Prostate gland (tissue), 2 donors: ENCODE measurements around the gene PRKX. TPM values are rescaled to one million over a fixed set of nuclear protein-coding genes. Genes with fewer than 3 reads are reported as not detected.

ENCODE experiments used
- DNase-seq: peaks from one replicate; pipeline ENCODE4 v3.0.0-alpha.2; 2019; ENCODE audit warnings: low spot score
- H3K27ac ChIP-seq, 2 donors: fragments of 200-600 bp; sonication (generic); 2 replicates each; pipeline ENCODE4 v1.5.1; 2017 to 2019
- H3K27me3 ChIP-seq: fragments of 200-600 bp; sonication (generic); replicated peaks from 2 replicates; pipeline ENCODE4 v1.5.1; 2019; ENCODE audit not compliant: insufficient read depth
- H3K36me3 ChIP-seq, 2 donors: fragments of 200-600 bp; sonication (generic); 1 replicate in 1 of 2; 2 replicates in 1 of 2; pipeline versions ENCODE4 v1.5.1 to v1.8.1; 2017 to 2019
- H3K4me1 ChIP-seq: fragments of 200-600 bp; sonication (generic); replicated peaks from 2 replicates; pipeline ENCODE4 v1.5.1; 2019
- H3K4me3 ChIP-seq, 2 donors: fragments of 200-600 bp; sonication (generic); 2 replicates each; pipeline ENCODE4 v1.5.1; 2017 to 2019
- H3K9me3 ChIP-seq: fragments of 200-600 bp; sonication (generic); 2 replicates; pipeline ENCODE4 v1.5.1; 2017
- CTCF ChIP-seq, 4 experiments: fragments of 200-600 bp in 2 of 4; fragments of 450-650 bp in 2 of 4; sonication (generic) in 2 of 4; IDR thresholded peaks; 1 replicate in 3 of 4; 2 replicates in 1 of 4; pipeline ENCODE4 v1.5.1; 2016 to 2019; ENCODE audit warnings: antibody characterized with exemption in 4 of 4, mild to moderate bottlenecking in 2 of 4, moderate library complexity in 2 of 4
- POLR2A ChIP-seq: fragments of 450-650 bp; IDR thresholded peaks from one replicate; pipeline ENCODE4 v1.6.1; 2016; ENCODE audit warnings: antibody characterized with exemption, mild to moderate bottlenecking
- POLR2AphosphoS5 ChIP-seq: sonication (generic); formaldehyde crosslinking; IDR thresholded peaks from one replicate; pipeline ENCODE4 v1.6.1; 2017; ENCODE audit warnings: antibody characterized with exemption
- WGBS: methylation state at CpG from one replicate; pipeline ENCODE4 v1.1.5; 2018; 5-methylcytosine and 5-hydroxymethylcytosine counted together
- intact Hi-C: fragments of 100-400 bp; cut with DNase I; formaldehyde crosslinking; loops from one replicate; pipeline ENCODE4 v1.14.2; 2022
- total RNA-seq, 2 donors: library from RNA; depleted of rRNA; stranded (reverse); fragments of >200 nt; gene quantifications; one replicate each; pipeline ENCODE4 v1.1.0, GENCODE V29; 2016

The PRKX gene
- total RNA-seq, 2 donors from 2014 or later = 17.7 to 30.5 TPM

- Histone ChIP-seq H3K27ac (no peak overlapping the region), H3K4me1 (no peaks in the 10 kb centered on the region), H3K36me3 (no peaks in the 10 kb centered on the region), H3K9me3 (no peaks in the 10 kb centered on the region), H3K4me3 (no peak overlapping the region), H3K27me3 (no peaks in the 10 kb centered on the region)
- intact Hi-C loops = no loop called here
- WGBS = 67% methylated on average over 6 of the region's 7 CpGs
- DNase-seq = no peak
- TF ChIP-seq CTCF (IDR thresholded peaks at IDR 0.05) = no peak
- no peak for TF ChIP-seq POLR2A
- no peak for TF ChIP-seq POLR2AphosphoS5
These were observed 33.0 kb downstream of the PRKX start for GRCh38 chrX:3680459-3680858.

- Histone ChIP-seq H3K27me3 (no peaks in the 10 kb centered on the region), H3K4me3 (no peak overlapping the region), H3K27ac (no peak overlapping the region), H3K36me3 (no peaks in the 10 kb centered on the region), H3K4me1 (no peaks in the 10 kb centered on the region), H3K9me3 (no peaks in the 10 kb centered on the region)
- intact Hi-C loops = no loop called here
- TF ChIP-seq POLR2AphosphoS5 (no peak), POLR2A (no peak), CTCF (IDR thresholded peaks at IDR 0.05) (no peak)
- WGBS = 57% methylated on average over 4 of the region's 4 CpGs
- DNase-seq = no peak
These were observed 33.8 kb downstream of the PRKX start for GRCh38 chrX:3679669-3680068.

- Histone ChIP-seq H3K27ac (no peak overlapping the region), H3K27me3 (no peaks in the 10 kb centered on the region), H3K9me3 (no peaks in the 10 kb centered on the region), H3K4me3 (no peak overlapping the region), H3K4me1 (no peaks in the 10 kb centered on the region), H3K36me3 (no peaks in the 10 kb centered on the region)
- intact Hi-C loops = no loop called here
- 90% methylated on average over 6 of the region's 6 CpGs for WGBS
- no peak for TF ChIP-seq POLR2A
- TF ChIP-seq CTCF (IDR thresholded peaks at IDR 0.05) = no peak
- no peak for TF ChIP-seq POLR2AphosphoS5
- no peak for DNase-seq
These were observed 35.1 kb downstream of the PRKX start for GRCh38 chrX:3678328-3678727.

GRCh38 chrX:3674881-3675280 is 38.6 kb downstream of the PRKX start:
- Histone ChIP-seq H3K27me3 (no peaks in the 10 kb centered on the region), H3K4me1 (no peaks in the 10 kb centered on the region), H3K27ac (no peak overlapping the region), H3K4me3 (no peak overlapping the region), H3K36me3 (no peaks in the 10 kb centered on the region), H3K9me3 (no peaks in the 10 kb centered on the region)
- intact Hi-C loops = no loop called here
- DNase-seq = no peak
- WGBS = 97% methylated on average over 8 of the region's 8 CpGs
- no peak for TF ChIP-seq POLR2A
- TF ChIP-seq CTCF (IDR thresholded peaks at IDR 0.05) = no peak
- TF ChIP-seq POLR2AphosphoS5 = no peak

GRCh38 chrX:3669841-3670475 is 43.5 kb downstream of the PRKX start:
- intact Hi-C loops = no loop called here
- Histone ChIP-seq H3K27ac (no peak overlapping the region), H3K36me3 (no peaks in the 10 kb centered on the region), H3K4me1 (no peaks in the 10 kb centered on the region), H3K9me3 (no peaks in the 10 kb centered on the region), H3K4me3 (no peak overlapping the region), H3K27me3 (no peaks in the 10 kb centered on the region)
- no peak for TF ChIP-seq CTCF (IDR thresholded peaks at IDR 0.05)
- no peak for TF ChIP-seq POLR2AphosphoS5
- no peak for TF ChIP-seq POLR2A
- DNase-seq = no peak
- WGBS = 91% methylated on average over 13 of the region's 13 CpGs
